ENCODE results near the gene CCDC142.
A peak's percentile ranks its signal among the peaks of the same experiment; 100 is the strongest.

The CCDC142 gene

DNA sequence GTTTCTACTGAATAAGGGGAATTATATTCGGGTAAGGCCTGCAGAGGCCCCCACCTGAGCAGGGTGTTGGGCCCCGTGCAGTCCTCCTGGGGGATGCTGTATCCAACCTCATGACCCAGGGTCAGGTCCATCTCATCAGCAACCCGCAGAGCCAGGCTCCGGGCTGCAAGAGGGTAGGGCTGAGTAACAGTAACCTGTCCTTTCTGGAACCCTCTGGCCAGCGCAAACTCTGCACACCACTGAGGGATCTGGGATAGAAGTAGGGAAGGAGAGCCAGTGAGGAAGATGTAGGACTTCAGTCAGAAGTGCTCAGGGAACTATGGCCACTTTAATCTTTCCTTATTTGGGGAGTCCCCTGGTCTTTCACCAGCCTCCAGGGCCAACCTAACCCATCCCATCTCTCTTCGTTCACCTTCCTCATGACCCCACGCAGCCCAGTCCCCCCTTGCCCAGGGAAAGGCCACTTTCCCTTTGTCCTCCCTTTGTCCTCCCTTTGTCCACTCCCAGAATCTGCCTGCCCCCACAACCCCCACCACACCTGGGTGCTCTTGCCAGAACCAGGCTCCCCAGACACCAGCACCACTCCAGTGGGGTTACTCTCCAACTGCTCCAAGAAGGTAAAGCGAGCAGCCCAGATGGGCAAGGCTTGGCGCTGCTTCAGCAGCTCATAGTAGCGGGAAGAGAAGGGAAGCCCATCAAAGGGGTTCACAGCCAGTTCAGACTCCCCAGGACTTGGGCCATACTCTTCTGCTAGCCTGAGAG, 42.3 kb upstream of the CCDC142 start:
- H3K36me3 Mint-ChIP-seq (ENCODE audit: low read depth), result peaks cover 27% of the 10 kb centered on the region
- DNase-seq, result no peak
- peaks cover 20% of the 10 kb centered on the region for H3K4me1 Mint-ChIP-seq
- H3K27ac Mint-ChIP-seq, result no peak overlapping the region
- TF ChIP-seq, protein P1, sequence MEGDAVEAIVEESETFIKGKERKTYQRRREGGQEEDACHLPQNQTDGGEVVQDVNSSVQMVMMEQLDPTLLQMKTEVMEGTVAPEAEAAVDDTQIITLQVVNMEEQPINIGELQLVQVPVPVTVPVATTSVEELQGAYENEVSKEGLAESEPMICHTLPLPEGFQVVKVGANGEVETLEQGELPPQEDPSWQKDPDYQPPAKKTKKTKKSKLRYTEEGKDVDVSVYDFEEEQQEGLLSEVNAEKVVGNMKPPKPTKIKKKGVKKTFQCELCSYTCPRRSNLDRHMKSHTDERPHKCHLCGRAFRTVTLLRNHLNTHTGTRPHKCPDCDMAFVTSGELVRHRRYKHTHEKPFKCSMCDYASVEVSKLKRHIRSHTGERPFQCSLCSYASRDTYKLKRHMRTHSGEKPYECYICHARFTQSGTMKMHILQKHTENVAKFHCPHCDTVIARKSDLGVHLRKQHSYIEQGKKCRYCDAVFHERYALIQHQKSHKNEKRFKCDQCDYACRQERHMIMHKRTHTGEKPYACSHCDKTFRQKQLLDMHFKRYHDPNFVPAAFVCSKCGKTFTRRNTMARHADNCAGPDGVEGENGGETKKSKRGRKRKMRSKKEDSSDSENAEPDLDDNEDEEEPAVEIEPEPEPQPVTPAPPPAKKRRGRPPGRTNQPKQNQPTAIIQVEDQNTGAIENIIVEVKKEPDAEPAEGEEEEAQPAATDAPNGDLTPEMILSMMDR (IDR thresholded peaks at IDR 0.05), result no peak
- peaks cover 44% of the 10 kb centered on the region for H3K27me3 Mint-ChIP-seq (ENCODE audit: low read depth, poor library complexity)
- peak overlapping the region; percentile 26 for H3K4me3 Mint-ChIP-seq
- no peaks in the 10 kb centered on the region for H3K9me3 Mint-ChIP-seq

DNA sequence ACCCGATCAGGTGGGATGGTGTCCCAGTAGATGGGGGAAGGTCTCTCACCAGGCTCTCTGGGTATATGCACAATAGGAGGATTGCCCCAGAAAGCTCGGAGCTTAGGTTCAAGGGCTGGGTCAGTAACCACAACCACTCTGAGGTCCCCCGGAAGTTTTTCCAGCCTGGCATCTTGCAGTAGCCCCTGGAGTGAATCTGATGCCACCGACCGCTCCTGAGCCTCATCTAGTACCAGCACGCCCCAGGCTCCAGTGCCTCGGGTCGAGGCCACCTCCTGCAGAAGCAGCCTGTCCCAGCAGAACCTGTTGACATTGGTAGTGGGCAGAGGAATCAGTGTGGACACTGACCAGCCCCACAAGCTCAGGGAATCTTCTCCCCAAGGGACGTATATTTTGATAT, 41.2 kb upstream of the CCDC142 start:
- DNase-seq, result no peak
- H3K4me1 Mint-ChIP-seq, result peaks cover 18% of the 10 kb centered on the region
- H3K27me3 Mint-ChIP-seq (ENCODE audit: low read depth, poor library complexity), result peaks cover 56% of the 10 kb centered on the region
- H3K27ac Mint-ChIP-seq, result no peak overlapping the region
- peaks cover 27% of the 10 kb centered on the region for H3K36me3 Mint-ChIP-seq (ENCODE audit: low read depth)
- no peak overlapping the region for H3K4me3 Mint-ChIP-seq
- no peaks in the 10 kb centered on the region for H3K9me3 Mint-ChIP-seq
- TF ChIP-seq, protein P1 (IDR thresholded peaks at IDR 0.05), result no peak

DNA sequence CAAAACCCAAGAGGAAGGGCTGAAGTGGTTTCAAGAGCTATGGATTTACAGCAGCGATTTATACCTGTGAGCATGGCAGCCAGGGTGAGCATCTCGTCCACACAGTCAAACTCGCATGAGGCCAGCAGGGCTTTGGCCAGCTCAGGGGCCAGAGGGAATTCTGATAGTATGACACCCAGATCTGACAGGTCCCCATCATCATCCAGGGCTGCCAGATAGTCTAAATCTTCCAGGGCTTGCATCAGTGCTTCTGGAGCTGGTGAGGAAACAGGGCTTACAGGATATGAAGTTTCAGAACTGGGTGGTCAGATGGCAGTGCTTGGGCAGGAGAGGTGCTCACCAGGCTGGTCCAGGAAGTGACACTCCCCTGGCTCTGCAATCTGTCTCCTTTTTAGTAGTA, 39.7 kb upstream of the CCDC142 start:
- Mint-ChIP-seq H3K36me3 (ENCODE audit: low read depth) (peaks cover 19% of the 10 kb centered on the region), H3K9me3 (no peaks in the 10 kb centered on the region), H3K4me3 (no peak overlapping the region), H3K27me3 (ENCODE audit: low read depth, poor library complexity) (peaks cover 70% of the 10 kb centered on the region), H3K4me1 (peaks cover 4% of the 10 kb centered on the region), H3K27ac (no peak overlapping the region)
- TF ChIP-seq, protein P1 (IDR thresholded peaks at IDR 0.05), result no peak
- no peak for DNase-seq

DNA sequence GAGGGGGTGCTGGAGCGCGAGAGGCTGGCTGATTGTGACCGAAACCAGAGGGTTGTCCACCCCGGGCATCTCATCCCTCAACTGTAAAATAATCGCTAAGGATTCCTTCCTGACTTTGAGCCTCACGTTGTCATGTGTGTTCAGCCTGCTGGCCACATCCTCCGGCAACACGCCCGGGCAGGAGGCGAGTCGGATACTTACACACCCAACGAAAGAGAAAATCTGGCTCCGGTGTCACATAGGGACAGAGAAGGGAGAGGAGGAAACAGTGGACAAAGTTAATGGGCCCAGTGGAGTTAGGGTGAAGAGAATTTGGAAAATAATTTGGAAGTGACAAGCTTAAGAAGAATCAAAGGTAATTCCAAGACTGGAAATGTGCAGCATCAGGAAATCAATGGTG, 33.9 kb upstream of the CCDC142 start:
- H3K9me3 Mint-ChIP-seq, result peaks cover 10% of the 10 kb centered on the region
- TF ChIP-seq, protein P1 (IDR thresholded peaks at IDR 0.05), result no peak
- H3K36me3 Mint-ChIP-seq (ENCODE audit: low read depth), result no peaks in the 10 kb centered on the region
- no peak for DNase-seq
- H3K4me1 Mint-ChIP-seq, result peaks cover 15% of the 10 kb centered on the region
- H3K27ac Mint-ChIP-seq, result no peak overlapping the region
- no peak overlapping the region for H3K4me3 Mint-ChIP-seq
- H3K27me3 Mint-ChIP-seq (ENCODE audit: low read depth, poor library complexity), result peaks cover 100% of the 10 kb centered on the region

DNA sequence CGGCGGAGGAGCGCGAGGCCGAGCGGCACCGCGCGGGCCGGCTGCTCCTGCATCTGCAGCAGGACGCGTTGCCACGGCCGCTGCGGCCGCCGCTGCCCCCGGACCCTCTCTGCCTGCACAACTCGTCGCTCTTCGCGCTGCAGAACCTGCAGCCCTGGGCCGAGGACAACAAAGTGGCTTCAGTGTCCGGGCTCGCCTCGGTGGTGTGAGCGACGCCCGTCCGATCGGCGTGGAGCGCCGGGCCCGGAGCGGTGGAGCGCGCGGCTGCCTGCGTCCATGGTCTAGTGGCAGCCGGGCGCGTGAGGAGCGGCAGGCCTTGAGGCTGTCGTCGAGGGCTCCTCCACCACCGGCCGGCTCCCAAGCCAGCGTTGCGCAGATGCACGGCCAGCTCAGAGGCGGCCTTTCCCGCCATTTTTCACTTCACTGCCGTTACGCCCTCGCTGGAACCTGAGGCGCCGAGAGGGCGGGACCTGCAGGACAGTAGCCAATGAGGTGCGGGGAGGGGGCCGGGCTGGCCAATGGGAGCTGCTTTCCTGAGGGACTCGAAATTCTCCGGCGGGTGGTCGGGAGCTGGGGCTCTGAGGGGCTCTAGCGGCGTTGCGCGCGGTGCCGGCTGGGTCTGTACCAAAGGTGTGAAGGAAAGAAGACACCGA, 33.3 kb upstream of the CCDC142 start:
- Mint-ChIP-seq H3K4me1 (peaks cover 15% of the 10 kb centered on the region), H3K36me3 (ENCODE audit: low read depth) (no peaks in the 10 kb centered on the region), H3K27ac (no peak overlapping the region), H3K4me3 (peak overlapping the region; percentile 25), H3K9me3 (peaks cover 14% of the 10 kb centered on the region), H3K27me3 (ENCODE audit: low read depth, poor library complexity) (peaks cover 100% of the 10 kb centered on the region)
- DNase-seq, result peak; percentile 73
- TF ChIP-seq, protein P1 (IDR thresholded peaks at IDR 0.05), result no peak
